K562 (cell line): ENCODE data around the gene CEP135.

Experiments
- CTCF ChIP-seq, 3 experiments: IDR thresholded peaks in 2 of 3; conservative IDR thresholded peaks in 1 of 3; 2 replicates each; pipeline ENCODE4 v1.5.1; 2011 to 2012; ENCODE audit warnings: low read length in 3 of 3, mild to moderate bottlenecking in 3 of 3, control low read depth in 2 of 3, improper control_type of control experiment in 1 of 3, inconsistent platforms in 1 of 3, low read depth in 1 of 3, mixed read lengths in 1 of 3, moderate library complexity in 1 of 3; ENCODE audit not compliant: insufficient read depth in 2 of 3
- FOXO4 ChIP-seq: fragments of 450-650 bp; formaldehyde crosslinking; IDR thresholded peaks from 2 replicates; pipeline ENCODE4 v1.4.0; 2020; ENCODE audit warnings: mild to moderate bottlenecking, moderate library complexity
- KAT2B ChIP-seq: IDR thresholded peaks from one replicate; pipeline ENCODE4 v1.6.1; 2012; ENCODE audit warnings: low read depth, mild to moderate bottlenecking, control low read depth, inconsistent platforms, low read length, moderate library complexity
- NCOR1 ChIP-seq: fragments of 450-650 bp; IDR thresholded peaks from 2 replicates; pipeline ENCODE4 v1.6.1; 2016; ENCODE audit warnings: mild to moderate bottlenecking, moderate library complexity
- SP1 ChIP-seq: sonication (generic); formaldehyde crosslinking; IDR thresholded peaks from 2 replicates; pipeline ENCODE4 v1.8.1; 2022; ENCODE audit warnings: mild to moderate bottlenecking, missing genetic modification reagents
- TF ChIP-seq, protein P1 (sequence below), 2 experiments: fragments of 200-800 bp in 1 of 2; sonication (Bioruptor generic) in 1 of 2; sonication (generic) in 1 of 2; formaldehyde crosslinking in 1 of 2; IDR thresholded peaks in 1 of 2; conservative IDR thresholded peaks in 1 of 2; 2 replicates each; pipeline versions ENCODE4 v1.5.0 to v1.6.1; 2016 to 2020; ENCODE audit warnings: missing compliant biosample characterization in 1 of 2, missing genetic modification characterization in 1 of 2, missing genetic modification reagents in 1 of 2
- TF ChIP-seq, protein P2 (sequence below): sonication (generic); formaldehyde crosslinking; IDR thresholded peaks from 2 replicates; pipeline ENCODE4 v1.9.0; 2022; ENCODE audit warnings: mild to moderate bottlenecking, missing genetic modification reagents
- TF ChIP-seq, protein P3 (sequence below), 3 experiments: fragments of 200-800 bp in 1 of 3; fragments of 250-450 bp in 1 of 3; fragments of 450-650 bp in 1 of 3; sonication (Bioruptor Pico) in 1 of 3; sonication (Bioruptor generic) in 1 of 3; formaldehyde crosslinking in 1 of 3; IDR thresholded peaks; 2 replicates each; pipeline versions ENCODE4 v1.6.1 to v1.8.0; 2016 to 2022; ENCODE audit warnings: mild to moderate bottlenecking in 2 of 3, missing genetic modification characterization in 2 of 3, missing compliant biosample characterization in 1 of 3, moderate library complexity in 1 of 3

GRCh38 chr4:55977811-55978210 is 29.1 kb downstream of the CEP135 start:
- TF ChIP-seq SP1 (CRISPR knock-in tag) (no peak), NCOR1 (no peak), CTCF (IDR thresholded peaks at IDR 0.05 in 2 of 3, conservative IDR thresholded peaks at IDR 0.05 in 1 of 3; ENCODE audit: insufficient read depth in 2 of 3, low read depth in 1 of 3, low read length in 3 of 3) (no peak), FOXO4 (CRISPR knock-in tag) (no peak), KAT2B (no peak)
- TF ChIP-seq, protein P1, sequence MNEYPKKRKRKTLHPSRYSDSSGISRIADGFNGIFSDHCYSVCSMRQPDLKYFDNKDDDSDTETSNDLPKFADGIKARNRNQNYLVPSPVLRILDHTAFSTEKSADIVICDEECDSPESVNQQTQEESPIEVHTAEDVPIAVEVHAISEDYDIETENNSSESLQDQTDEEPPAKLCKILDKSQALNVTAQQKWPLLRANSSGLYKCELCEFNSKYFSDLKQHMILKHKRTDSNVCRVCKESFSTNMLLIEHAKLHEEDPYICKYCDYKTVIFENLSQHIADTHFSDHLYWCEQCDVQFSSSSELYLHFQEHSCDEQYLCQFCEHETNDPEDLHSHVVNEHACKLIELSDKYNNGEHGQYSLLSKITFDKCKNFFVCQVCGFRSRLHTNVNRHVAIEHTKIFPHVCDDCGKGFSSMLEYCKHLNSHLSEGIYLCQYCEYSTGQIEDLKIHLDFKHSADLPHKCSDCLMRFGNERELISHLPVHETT (CRISPR knock-in tag; conservative IDR thresholded peaks at IDR 0.05 in 1 of 2, IDR thresholded peaks at IDR 0.05 in 1 of 2), result no peak
- TF ChIP-seq, protein P2, sequence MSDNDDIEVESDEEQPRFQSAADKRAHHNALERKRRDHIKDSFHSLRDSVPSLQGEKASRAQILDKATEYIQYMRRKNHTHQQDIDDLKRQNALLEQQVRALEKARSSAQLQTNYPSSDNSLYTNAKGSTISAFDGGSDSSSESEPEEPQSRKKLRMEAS, result no peak
- TF ChIP-seq, protein P3, sequence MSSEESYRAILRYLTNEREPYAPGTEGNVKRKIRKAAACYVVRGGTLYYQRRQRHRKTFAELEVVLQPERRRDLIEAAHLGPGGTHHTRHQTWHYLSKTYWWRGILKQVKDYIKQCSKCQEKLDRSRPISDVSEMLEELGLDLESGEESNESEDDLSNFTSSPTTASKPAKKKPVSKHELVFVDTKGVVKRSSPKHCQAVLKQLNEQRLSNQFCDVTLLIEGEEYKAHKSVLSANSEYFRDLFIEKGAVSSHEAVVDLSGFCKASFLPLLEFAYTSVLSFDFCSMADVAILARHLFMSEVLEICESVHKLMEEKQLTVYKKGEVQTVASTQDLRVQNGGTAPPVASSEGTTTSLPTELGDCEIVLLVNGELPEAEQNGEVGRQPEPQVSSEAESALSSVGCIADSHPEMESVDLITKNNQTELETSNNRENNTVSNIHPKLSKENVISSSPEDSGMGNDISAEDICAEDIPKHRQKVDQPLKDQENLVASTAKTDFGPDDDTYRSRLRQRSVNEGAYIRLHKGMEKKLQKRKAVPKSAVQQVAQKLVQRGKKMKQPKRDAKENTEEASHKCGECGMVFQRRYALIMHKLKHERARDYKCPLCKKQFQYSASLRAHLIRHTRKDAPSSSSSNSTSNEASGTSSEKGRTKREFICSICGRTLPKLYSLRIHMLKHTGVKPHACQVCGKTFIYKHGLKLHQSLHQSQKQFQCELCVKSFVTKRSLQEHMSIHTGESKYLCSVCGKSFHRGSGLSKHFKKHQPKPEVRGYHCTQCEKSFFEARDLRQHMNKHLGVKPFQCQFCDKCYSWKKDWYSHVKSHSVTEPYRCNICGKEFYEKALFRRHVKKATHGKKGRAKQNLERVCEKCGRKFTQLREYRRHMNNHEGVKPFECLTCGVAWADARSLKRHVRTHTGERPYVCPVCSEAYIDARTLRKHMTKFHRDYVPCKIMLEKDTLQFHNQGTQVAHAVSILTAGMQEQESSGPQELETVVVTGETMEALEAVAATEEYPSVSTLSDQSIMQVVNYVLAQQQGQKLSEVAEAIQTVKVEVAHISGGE (CRISPR knock-in tag; IDR thresholded peaks at IDR 0.05), result no peak
